ENCODE data around the gene CLTCL1. TPM values are rescaled to one million over a fixed set of nuclear protein-coding genes. Genes with fewer than 3 reads are reported as not detected.

Gene CLTCL1
- total and polyA plus RNA-seq, 9 of the 15 experiments (the other 6 are each of a cell fraction or from before 2014, with no cell fraction given) = 1.1 to 11.7 (median 5.0) TPM

DNA sequence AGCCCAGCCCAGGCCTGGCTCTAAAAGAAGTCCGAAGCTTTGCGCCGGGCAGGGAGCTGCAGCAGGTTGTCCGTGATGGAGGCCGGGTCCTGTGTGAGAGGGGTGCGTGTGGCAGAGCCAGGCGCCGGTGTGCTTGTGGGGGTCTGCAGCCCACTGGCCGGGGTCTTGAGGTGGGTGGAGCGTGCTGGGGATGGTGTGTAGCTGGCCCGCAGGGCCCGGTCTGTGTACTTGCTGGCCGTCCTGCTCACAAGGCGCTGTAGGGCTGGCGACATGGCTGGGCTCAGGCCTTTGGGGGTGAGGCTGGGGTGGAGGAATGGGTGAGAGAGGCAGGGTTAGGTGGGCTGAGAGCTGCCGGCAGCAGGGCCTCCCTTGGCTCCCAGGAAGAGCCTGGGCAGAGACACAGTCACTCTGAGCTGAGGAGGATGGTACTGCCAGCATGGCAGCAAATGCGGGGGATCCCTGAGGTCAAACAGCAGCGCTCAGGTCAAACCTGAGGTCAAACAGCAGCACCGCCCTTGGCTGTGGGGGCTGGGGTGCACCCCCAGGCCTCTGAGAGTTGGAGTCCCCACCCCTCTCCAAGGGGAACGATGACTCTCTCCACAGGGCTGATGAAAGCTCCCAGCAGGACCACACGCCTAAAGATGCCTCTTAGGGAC is 157.2 kb downstream of the CLTCL1 start (continued):
- no peak for TF ChIP-seq ETS2 (tag; IDR thresholded peaks at IDR 0.05; ENCODE audit: borderline replicate concordance, poor library complexity, severe bottlenecking)
- TF ChIP-seq, protein P1, sequence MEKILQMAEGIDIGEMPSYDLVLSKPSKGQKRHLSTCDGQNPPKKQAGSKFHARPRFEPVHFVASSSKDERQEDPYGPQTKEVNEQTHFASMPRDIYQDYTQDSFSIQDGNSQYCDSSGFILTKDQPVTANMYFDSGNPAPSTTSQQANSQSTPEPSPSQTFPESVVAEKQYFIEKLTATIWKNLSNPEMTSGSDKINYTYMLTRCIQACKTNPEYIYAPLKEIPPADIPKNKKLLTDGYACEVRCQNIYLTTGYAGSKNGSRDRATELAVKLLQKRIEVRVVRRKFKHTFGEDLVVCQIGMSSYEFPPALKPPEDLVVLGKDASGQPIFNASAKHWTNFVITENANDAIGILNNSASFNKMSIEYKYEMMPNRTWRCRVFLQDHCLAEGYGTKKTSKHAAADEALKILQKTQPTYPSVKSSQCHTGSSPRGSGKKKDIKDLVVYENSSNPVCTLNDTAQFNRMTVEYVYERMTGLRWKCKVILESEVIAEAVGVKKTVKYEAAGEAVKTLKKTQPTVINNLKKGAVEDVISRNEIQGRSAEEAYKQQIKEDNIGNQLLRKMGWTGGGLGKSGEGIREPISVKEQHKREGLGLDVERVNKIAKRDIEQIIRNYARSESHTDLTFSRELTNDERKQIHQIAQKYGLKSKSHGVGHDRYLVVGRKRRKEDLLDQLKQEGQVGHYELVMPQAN (IDR thresholded peaks at IDR 0.05; ENCODE audit: borderline replicate concordance) = no peak

DNA sequence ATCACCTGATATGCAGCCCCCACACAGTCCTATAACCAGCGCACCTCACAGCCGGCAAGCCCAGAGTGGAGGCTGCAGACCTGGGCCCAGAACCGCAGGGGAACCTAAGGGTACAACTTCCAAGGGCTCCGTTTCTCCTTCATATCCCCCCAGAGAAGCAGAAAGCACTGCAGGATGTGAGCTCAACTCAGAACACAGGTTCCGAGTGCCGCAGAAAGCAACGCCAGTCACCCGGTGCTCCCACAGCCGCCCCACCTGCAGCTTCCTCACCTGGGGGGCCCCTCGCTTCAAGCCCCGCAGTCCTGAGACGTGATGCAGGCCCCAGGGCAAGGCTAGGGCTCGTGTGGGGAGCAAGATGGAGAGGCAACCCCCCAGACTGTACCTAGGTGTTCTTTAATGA is 158.0 kb downstream of the CLTCL1 start:
- POLR2A ChIA-PET = interaction anchor here (0.5 to 3.8 kb wide), 14 partner anchors 9 to 1524 kb away, joined by 3 to 31 read pairs (median 4); partner anchors contain the start of genes DGCR2 and ESS2
- BruUV-seq (replicated peaks) = no TSS peak
- Histone ChIP-seq H3K9ac (ENCODE audit: insufficient read depth in 1 of 2, low read depth in 2 of 2, low read length in 2 of 2) (peak overlapping the region in 1 of 2 experiments; percentile 5; a peak in 1 of 4 replicates), H3K27ac (ENCODE audit: extremely low read depth, low read depth, low read length) (no peak overlapping the region), H3K79me2 (ENCODE audit: control insufficient read depth, insufficient read depth, low read length) (no peaks in the 10 kb centered on the region), H2AFZ (ENCODE audit: low read depth, low read length) (no peak overlapping the region), H3K4me1 (replicated peaks in 1 of 2; ENCODE audit: control insufficient read depth in 2 of 2, insufficient read depth in 2 of 2, low read length in 2 of 2) (peaks cover 0 to 41% of the 10 kb centered on the region in 2 experiments; a peak in 1 of 5 replicates), H3K9me1 (ENCODE audit: control insufficient read depth, insufficient read depth, low read length) (peaks cover 15% of the 10 kb centered on the region), H3K4me3 (no peak overlapping the region), H3K27me3 (ENCODE audit: control insufficient read depth in 2 of 2, insufficient read depth in 2 of 2, low read length in 2 of 2) (no peaks in the 10 kb centered on the region), H3K36me3 (ENCODE audit: control insufficient read depth, insufficient read depth, low read length) (peaks cover 70% of the 10 kb centered on the region), H3K9me3 (replicated peaks; ENCODE audit: control insufficient read depth, insufficient read depth, low read depth, low read length) (no peaks in the 10 kb centered on the region), H4K20me1 (replicated peaks; ENCODE audit: control insufficient read depth, insufficient read depth, low read length) (peaks cover 17% of the 10 kb centered on the region; the same call in 1 of the 2 replicates), H3K4me2 (ENCODE audit: insufficient read depth, low read length) (no peak overlapping the region)
- in situ Hi-C loops (cut with MboI) = no loop called here
- ATAC-seq = no peak
- CTCF ChIA-PET (ENCODE audit: low intra/inter-chr PET ratio) = no interaction called here
- intact Hi-C loops (cut with micrococcal nuclease) = loop anchor here (10.0 kb wide), 1 partner anchor 59 kb away; no protein-coding TSS in a partner anchor
- FAIRE-seq = no peak
- WGBS (ENCODE audit: insufficient coverage, low coverage, missing lambda C conversion rate) = 91% methylated on average over 13 of the region's 13 CpGs
- no peak for DNase-seq (ENCODE audit: extremely low read depth in 1 of 4, low spot score in 3 of 4)
- TF ChIP-seq, protein P2, sequence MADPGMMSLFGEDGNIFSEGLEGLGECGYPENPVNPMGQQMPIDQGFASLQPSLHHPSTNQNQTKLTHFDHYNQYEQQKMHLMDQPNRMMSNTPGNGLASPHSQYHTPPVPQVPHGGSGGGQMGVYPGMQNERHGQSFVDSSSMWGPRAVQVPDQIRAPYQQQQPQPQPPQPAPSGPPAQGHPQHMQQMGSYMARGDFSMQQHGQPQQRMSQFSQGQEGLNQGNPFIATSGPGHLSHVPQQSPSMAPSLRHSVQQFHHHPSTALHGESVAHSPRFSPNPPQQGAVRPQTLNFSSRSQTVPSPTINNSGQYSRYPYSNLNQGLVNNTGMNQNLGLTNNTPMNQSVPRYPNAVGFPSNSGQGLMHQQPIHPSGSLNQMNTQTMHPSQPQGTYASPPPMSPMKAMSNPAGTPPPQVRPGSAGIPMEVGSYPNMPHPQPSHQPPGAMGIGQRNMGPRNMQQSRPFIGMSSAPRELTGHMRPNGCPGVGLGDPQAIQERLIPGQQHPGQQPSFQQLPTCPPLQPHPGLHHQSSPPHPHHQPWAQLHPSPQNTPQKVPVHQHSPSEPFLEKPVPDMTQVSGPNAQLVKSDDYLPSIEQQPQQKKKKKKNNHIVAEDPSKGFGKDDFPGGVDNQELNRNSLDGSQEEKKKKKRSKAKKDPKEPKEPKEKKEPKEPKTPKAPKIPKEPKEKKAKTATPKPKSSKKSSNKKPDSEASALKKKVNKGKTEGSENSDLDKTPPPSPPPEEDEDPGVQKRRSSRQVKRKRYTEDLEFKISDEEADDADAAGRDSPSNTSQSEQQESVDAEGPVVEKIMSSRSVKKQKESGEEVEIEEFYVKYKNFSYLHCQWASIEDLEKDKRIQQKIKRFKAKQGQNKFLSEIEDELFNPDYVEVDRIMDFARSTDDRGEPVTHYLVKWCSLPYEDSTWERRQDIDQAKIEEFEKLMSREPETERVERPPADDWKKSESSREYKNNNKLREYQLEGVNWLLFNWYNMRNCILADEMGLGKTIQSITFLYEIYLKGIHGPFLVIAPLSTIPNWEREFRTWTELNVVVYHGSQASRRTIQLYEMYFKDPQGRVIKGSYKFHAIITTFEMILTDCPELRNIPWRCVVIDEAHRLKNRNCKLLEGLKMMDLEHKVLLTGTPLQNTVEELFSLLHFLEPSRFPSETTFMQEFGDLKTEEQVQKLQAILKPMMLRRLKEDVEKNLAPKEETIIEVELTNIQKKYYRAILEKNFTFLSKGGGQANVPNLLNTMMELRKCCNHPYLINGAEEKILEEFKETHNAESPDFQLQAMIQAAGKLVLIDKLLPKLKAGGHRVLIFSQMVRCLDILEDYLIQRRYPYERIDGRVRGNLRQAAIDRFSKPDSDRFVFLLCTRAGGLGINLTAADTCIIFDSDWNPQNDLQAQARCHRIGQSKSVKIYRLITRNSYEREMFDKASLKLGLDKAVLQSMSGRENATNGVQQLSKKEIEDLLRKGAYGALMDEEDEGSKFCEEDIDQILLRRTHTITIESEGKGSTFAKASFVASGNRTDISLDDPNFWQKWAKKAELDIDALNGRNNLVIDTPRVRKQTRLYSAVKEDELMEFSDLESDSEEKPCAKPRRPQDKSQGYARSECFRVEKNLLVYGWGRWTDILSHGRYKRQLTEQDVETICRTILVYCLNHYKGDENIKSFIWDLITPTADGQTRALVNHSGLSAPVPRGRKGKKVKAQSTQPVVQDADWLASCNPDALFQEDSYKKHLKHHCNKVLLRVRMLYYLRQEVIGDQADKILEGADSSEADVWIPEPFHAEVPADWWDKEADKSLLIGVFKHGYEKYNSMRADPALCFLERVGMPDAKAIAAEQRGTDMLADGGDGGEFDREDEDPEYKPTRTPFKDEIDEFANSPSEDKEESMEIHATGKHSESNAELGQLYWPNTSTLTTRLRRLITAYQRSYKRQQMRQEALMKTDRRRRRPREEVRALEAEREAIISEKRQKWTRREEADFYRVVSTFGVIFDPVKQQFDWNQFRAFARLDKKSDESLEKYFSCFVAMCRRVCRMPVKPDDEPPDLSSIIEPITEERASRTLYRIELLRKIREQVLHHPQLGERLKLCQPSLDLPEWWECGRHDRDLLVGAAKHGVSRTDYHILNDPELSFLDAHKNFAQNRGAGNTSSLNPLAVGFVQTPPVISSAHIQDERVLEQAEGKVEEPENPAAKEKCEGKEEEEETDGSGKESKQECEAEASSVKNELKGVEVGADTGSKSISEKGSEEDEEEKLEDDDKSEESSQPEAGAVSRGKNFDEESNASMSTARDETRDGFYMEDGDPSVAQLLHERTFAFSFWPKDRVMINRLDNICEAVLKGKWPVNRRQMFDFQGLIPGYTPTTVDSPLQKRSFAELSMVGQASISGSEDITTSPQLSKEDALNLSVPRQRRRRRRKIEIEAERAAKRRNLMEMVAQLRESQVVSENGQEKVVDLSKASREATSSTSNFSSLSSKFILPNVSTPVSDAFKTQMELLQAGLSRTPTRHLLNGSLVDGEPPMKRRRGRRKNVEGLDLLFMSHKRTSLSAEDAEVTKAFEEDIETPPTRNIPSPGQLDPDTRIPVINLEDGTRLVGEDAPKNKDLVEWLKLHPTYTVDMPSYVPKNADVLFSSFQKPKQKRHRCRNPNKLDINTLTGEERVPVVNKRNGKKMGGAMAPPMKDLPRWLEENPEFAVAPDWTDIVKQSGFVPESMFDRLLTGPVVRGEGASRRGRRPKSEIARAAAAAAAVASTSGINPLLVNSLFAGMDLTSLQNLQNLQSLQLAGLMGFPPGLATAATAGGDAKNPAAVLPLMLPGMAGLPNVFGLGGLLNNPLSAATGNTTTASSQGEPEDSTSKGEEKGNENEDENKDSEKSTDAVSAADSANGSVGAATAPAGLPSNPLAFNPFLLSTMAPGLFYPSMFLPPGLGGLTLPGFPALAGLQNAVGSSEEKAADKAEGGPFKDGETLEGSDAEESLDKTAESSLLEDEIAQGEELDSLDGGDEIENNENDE (IDR thresholded peaks at IDR 0.05; ENCODE audit: low read depth, low read length) = peak; percentile 44
- 0 out of 2 replicates have a peak, but pooled peaks have one; percentile 28 for TF ChIP-seq ZBTB1 (CRISPR knock-in tag; IDR thresholded peaks at IDR 0.05; ENCODE audit: borderline replicate concordance, low read depth)
